Measurements from ENCODE around the gene NCKAP1. TPM values are rescaled to one million over a fixed set of nuclear protein-coding genes. Genes with fewer than 3 reads are reported as not detected.
A peak's percentile ranks its signal among the peaks of the same experiment; 100 is the strongest.

Gene NCKAP1
- total RNA-seq, 1 donor from 2014 or later, result 106 TPM

- peaks cover 50% of the 10 kb centered on the region for H3K4me1 Mint-ChIP-seq
- peaks cover 10% of the 10 kb centered on the region for H3K27me3 Mint-ChIP-seq (ENCODE audit: low read depth)
Measured at GRCh38 chr2:183034806-183035205, 3.5 kb downstream of the NCKAP1 start.

DNA sequence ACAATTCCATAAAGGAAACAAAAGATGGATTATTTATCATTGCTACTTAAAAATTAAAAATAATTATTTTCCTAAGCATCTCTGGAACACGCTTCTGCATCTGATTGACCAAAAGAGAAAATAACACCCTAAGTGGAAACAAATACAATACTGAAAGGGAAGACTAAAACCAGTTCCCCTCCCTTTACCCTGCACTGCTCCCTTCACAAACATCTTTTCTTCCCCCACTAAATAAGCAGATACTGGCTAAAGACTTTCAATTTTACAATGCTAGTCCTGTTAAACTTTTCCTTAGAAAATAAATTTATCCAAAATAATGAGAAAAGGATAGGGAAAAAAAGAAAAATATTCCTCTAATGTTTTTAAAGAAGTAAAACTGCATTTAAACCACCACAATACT is 4.3 kb downstream of the NCKAP1 start:
- TF ChIP-seq, protein P1, sequence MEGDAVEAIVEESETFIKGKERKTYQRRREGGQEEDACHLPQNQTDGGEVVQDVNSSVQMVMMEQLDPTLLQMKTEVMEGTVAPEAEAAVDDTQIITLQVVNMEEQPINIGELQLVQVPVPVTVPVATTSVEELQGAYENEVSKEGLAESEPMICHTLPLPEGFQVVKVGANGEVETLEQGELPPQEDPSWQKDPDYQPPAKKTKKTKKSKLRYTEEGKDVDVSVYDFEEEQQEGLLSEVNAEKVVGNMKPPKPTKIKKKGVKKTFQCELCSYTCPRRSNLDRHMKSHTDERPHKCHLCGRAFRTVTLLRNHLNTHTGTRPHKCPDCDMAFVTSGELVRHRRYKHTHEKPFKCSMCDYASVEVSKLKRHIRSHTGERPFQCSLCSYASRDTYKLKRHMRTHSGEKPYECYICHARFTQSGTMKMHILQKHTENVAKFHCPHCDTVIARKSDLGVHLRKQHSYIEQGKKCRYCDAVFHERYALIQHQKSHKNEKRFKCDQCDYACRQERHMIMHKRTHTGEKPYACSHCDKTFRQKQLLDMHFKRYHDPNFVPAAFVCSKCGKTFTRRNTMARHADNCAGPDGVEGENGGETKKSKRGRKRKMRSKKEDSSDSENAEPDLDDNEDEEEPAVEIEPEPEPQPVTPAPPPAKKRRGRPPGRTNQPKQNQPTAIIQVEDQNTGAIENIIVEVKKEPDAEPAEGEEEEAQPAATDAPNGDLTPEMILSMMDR (conservative IDR thresholded peaks at IDR 0.05), result no peak

More at GRCh38 chr2:183034806-183035205, 3.5 kb downstream of the NCKAP1 start:
- no peak for DNase-seq (ENCODE audit: low read depth, low spot score)
- TF ChIP-seq, protein P1 (conservative IDR thresholded peaks at IDR 0.05), result no peak
- no peak overlapping the region for H3K27ac Mint-ChIP-seq (ENCODE audit: unreplicated experiment)
- no peaks in the 10 kb centered on the region for H3K36me3 Mint-ChIP-seq (ENCODE audit: low read depth)
- peak overlapping the region; percentile 32 for H3K4me3 Mint-ChIP-seq
- H3K9me3 Mint-ChIP-seq, result no peaks in the 10 kb centered on the region

GRCh38 chr2:183031911-183032794 is 6.1 kb downstream of the NCKAP1 start:
- TF ChIP-seq, protein P1 (conservative IDR thresholded peaks at IDR 0.05), result no peak
- peaks cover 51% of the 10 kb centered on the region for H3K4me1 Mint-ChIP-seq
- DNase-seq (ENCODE audit: low read depth, low spot score), result no peak
- no peak overlapping the region for H3K27ac Mint-ChIP-seq (ENCODE audit: unreplicated experiment)
- no peaks in the 10 kb centered on the region for H3K9me3 Mint-ChIP-seq
- peak overlapping the region; percentile 29 for H3K4me3 Mint-ChIP-seq
- H3K36me3 Mint-ChIP-seq (ENCODE audit: low read depth), result no peaks in the 10 kb centered on the region
- H3K27me3 Mint-ChIP-seq (ENCODE audit: low read depth), result no peaks in the 10 kb centered on the region

More for the DNA sequence above, 4.3 kb downstream of the NCKAP1 start:
- Mint-ChIP-seq H3K27ac (ENCODE audit: unreplicated experiment) (no peak overlapping the region), H3K36me3 (ENCODE audit: low read depth) (no peaks in the 10 kb centered on the region), H3K4me1 (peaks cover 56% of the 10 kb centered on the region), H3K4me3 (peak overlapping the region; percentile 38), H3K9me3 (no peaks in the 10 kb centered on the region), H3K27me3 (ENCODE audit: low read depth) (peaks cover 5% of the 10 kb centered on the region)
- DNase-seq (ENCODE audit: low read depth, low spot score), result no peak

- Mint-ChIP-seq H3K4me3 (no peak overlapping the region), H3K27ac (ENCODE audit: unreplicated experiment) (no peak overlapping the region), H3K9me3 (no peaks in the 10 kb centered on the region)
Measured at GRCh38 chr2:183029219-183029618, 9.0 kb downstream of the NCKAP1 start.

GRCh38 chr2:183028108-183028507 is 10.1 kb downstream of the NCKAP1 start:
- TF ChIP-seq, protein P1 (conservative IDR thresholded peaks at IDR 0.05), result no peak
- no peaks in the 10 kb centered on the region for H3K9me3 Mint-ChIP-seq
- DNase-seq (ENCODE audit: low read depth, low spot score), result no peak
- no peaks in the 10 kb centered on the region for H3K36me3 Mint-ChIP-seq (ENCODE audit: low read depth)
- peaks cover 17% of the 10 kb centered on the region for H3K4me1 Mint-ChIP-seq
- H3K27ac Mint-ChIP-seq (ENCODE audit: unreplicated experiment), result no peak overlapping the region
- no peaks in the 10 kb centered on the region for H3K27me3 Mint-ChIP-seq (ENCODE audit: low read depth)
- no peak overlapping the region for H3K4me3 Mint-ChIP-seq

More at GRCh38 chr2:183029219-183029618, 9.0 kb downstream of the NCKAP1 start:
- Mint-ChIP-seq H3K27me3 (ENCODE audit: low read depth) (no peaks in the 10 kb centered on the region), H3K4me1 (peaks cover 26% of the 10 kb centered on the region), H3K36me3 (ENCODE audit: low read depth) (no peaks in the 10 kb centered on the region)
- no peak for DNase-seq (ENCODE audit: low read depth, low spot score)
- TF ChIP-seq, protein P1 (conservative IDR thresholded peaks at IDR 0.05), result no peak

Measured in neural crest cell (in vitro differentiated cells).